MM.1S (cell line): ENCODE measurements around the gene ARL14EPL.

ENCODE experiments used
- EZH2 ChIP-seq: fragments of 300-600 bp; sonication (generic); optimal IDR thresholded peaks from 2 replicates; pipeline ENCODE3; 2017; ENCODE audit warnings: low read depth, mild to moderate bottlenecking, antibody characterized with exemption, low read length, mixed read lengths
- EZH2phosphoT487 ChIP-seq: fragments of 300-600 bp; sonication (generic); IDR thresholded peaks from 2 replicates; pipeline ENCODE4 v1.6.1; 2018; ENCODE audit warnings: antibody characterized with exemption, low read length
- TF ChIP-seq, protein P1 (sequence below): fragments of 300-600 bp; sonication (generic); IDR thresholded peaks from 2 replicates; pipeline ENCODE4 v1.5.1; 2016; ENCODE audit warnings: antibody characterized with exemption, low read length, mixed read lengths

DNA sequence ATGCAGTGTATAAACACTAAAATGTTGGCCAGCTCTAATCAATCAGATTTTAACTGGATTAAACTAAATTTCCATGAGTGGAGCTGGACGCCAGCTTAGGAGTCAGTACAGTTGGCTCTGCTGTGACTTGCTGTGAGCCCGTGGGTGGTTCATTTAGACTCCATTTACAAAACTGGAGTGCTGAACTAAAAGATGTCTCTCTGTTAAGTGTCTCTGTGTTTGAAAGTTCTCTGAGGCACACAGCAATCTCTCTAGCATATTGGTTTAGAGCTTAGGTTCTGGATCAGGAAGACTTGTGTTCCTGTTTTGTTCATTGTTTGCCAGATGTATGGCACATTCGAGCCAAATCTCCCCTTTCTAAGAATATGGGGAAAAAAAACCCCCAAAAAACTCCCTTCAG, 28.0 kb upstream of the ARL14EPL start:
- TF ChIP-seq, protein P1, sequence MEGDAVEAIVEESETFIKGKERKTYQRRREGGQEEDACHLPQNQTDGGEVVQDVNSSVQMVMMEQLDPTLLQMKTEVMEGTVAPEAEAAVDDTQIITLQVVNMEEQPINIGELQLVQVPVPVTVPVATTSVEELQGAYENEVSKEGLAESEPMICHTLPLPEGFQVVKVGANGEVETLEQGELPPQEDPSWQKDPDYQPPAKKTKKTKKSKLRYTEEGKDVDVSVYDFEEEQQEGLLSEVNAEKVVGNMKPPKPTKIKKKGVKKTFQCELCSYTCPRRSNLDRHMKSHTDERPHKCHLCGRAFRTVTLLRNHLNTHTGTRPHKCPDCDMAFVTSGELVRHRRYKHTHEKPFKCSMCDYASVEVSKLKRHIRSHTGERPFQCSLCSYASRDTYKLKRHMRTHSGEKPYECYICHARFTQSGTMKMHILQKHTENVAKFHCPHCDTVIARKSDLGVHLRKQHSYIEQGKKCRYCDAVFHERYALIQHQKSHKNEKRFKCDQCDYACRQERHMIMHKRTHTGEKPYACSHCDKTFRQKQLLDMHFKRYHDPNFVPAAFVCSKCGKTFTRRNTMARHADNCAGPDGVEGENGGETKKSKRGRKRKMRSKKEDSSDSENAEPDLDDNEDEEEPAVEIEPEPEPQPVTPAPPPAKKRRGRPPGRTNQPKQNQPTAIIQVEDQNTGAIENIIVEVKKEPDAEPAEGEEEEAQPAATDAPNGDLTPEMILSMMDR: no peak
- TF ChIP-seq EZH2 (no peak), EZH2phosphoT487 (no peak)
